Astrocyte (in vitro differentiated cells and primary cell): Measurements from ENCODE around the gene SERTAD3. TPM values are rescaled to one million over a fixed set of nuclear protein-coding genes. Genes with fewer than 3 reads are reported as not detected.

Experiments
- DNase-seq: peaks from one replicate; pipeline ENCODE4 v3.0.0-alpha.2; 2010; ENCODE audit warnings: low read depth
- FAIRE-seq: peaks from 2 replicates; lab custom pipeline; 2011; peaks lifted over from hg19 to GRCh38; lab: Jason Lieb, UNC
- H2AFZ ChIP-seq: 2 replicates; pipeline ENCODE4 v1.6.0; 2012; ENCODE audit warnings: low read depth, low read length, inconsistent platforms
- H3K27ac ChIP-seq: 2 replicates; pipeline ENCODE4 v1.5.1; 2011; ENCODE audit warnings: low read depth, low read length, inconsistent platforms
- H3K27me3 ChIP-seq: 2 replicates; pipeline ENCODE4 v1.6.0; 2011; ENCODE audit warnings: low read length, inconsistent platforms; ENCODE audit not compliant: insufficient read depth
- H3K36me3 ChIP-seq: 2 replicates; pipeline ENCODE4 v1.5.1; 2011; ENCODE audit warnings: low read length, inconsistent platforms; ENCODE audit not compliant: insufficient read depth
- H3K4me1 ChIP-seq: 2 replicates; pipeline ENCODE4 v1.5.1; 2011; ENCODE audit warnings: low read length, inconsistent platforms; ENCODE audit not compliant: insufficient read depth
- H3K4me2 ChIP-seq: 2 replicates; pipeline ENCODE4 v1.6.0; 2012; ENCODE audit warnings: low read length, inconsistent platforms
- H3K4me3 ChIP-seq: 2 replicates; pipeline ENCODE4 v1.5.1; 2011; ENCODE audit warnings: low read depth, mild to moderate bottlenecking, low read length, inconsistent platforms; ENCODE audit not compliant: insufficient read depth
- H3K79me2 ChIP-seq: 2 replicates; pipeline ENCODE4 v1.6.0; 2012; ENCODE audit warnings: mild to moderate bottlenecking, low read length, inconsistent platforms; ENCODE audit not compliant: insufficient read depth
- H3K9ac ChIP-seq: 2 replicates; pipeline ENCODE4 v1.6.0; 2012; ENCODE audit warnings: mild to moderate bottlenecking, low read length, inconsistent platforms
- H3K9me3 ChIP-seq: 2 replicates; pipeline ENCODE4 v1.5.1; 2012; ENCODE audit warnings: low read depth, mild to moderate bottlenecking, low read length, inconsistent platforms; ENCODE audit not compliant: insufficient read depth
- H4K20me1 ChIP-seq: 2 replicates; pipeline ENCODE4 v1.6.0; 2012; ENCODE audit warnings: low read length, inconsistent platforms; ENCODE audit not compliant: insufficient read depth
- H3K27ac Mint-ChIP-seq: one replicate; pipeline ENCODE4 v1.8.0; 2021; ENCODE audit warnings: mild to moderate bottlenecking, mixed read lengths; ENCODE audit not compliant: unreplicated experiment
- H3K27me3 Mint-ChIP-seq: one replicate; pipeline ENCODE4 v1.8.0; 2021; ENCODE audit warnings: low read depth, mixed read lengths; ENCODE audit not compliant: unreplicated experiment
- H3K36me3 Mint-ChIP-seq: one replicate; pipeline ENCODE4 v1.8.0; 2021; ENCODE audit warnings: low read depth, mixed read lengths; ENCODE audit not compliant: unreplicated experiment
- H3K4me1 Mint-ChIP-seq: one replicate; pipeline ENCODE4 v1.8.0; 2021; ENCODE audit warnings: low read depth, mixed read lengths; ENCODE audit not compliant: unreplicated experiment
- H3K4me3 Mint-ChIP-seq: one replicate; pipeline ENCODE4 v1.8.0; 2021; ENCODE audit warnings: mild to moderate bottlenecking, moderate library complexity, mixed read lengths; ENCODE audit not compliant: unreplicated experiment
- H3K9me3 Mint-ChIP-seq: one replicate; pipeline ENCODE4 v1.8.0; 2021; ENCODE audit warnings: mild to moderate bottlenecking, mixed read lengths; ENCODE audit not compliant: unreplicated experiment
- EZH2 ChIP-seq: IDR thresholded peaks from 2 replicates; pipeline ENCODE4 v1.6.1; 2012; ENCODE audit warnings: mild to moderate bottlenecking, low read length, inconsistent platforms; ENCODE audit not compliant: insufficient read depth
- total RNA-seq: library from RNA; stranded (reverse); gene quantifications from 2 replicates; pipeline ENCODE4 v1.2.1, GENCODE V29; 2021
- TF ChIP-seq, protein P1 (sequence below): IDR thresholded peaks from 2 replicates; pipeline ENCODE4 v1.5.1; 2011; ENCODE audit warnings: low read depth, mild to moderate bottlenecking, inconsistent platforms, low read length, moderate library complexity; ENCODE audit not compliant: insufficient read depth

Gene SERTAD3
- total RNA-seq, 1 donor from 2014 or later: 49.7 TPM

DNA sequence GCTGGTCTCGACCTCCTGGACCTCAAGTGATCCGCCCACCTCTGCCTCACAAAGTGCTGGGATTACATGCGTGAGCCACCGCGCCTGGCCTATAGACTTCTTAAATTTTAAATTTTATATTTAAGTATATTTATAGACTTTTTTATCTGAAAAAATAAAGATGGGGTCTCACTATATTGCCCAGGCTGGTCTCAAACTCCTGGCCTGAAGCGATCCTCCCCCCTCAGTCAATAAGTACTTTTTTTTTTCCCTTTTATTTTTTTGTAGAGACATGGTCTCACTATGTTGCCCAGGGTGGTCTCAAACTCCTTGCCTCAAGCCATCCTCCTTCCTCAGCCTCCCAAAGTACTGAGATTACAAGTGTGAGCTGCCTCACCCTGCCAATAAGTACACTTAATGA, 20.2 kb downstream of the SERTAD3 start:
- Histone ChIP-seq H4K20me1 (peaks cover 20% of the 10 kb centered on the region), H3K36me3 (peaks cover 10% of the 10 kb centered on the region), H3K4me3 (peak overlapping the region; percentile 98), H2AFZ (no peak overlapping the region), H3K4me1 (peaks cover 21% of the 10 kb centered on the region), H3K4me2 (peak overlapping the region; percentile 99), H3K9ac (peak overlapping the region; percentile 99), H3K79me2 (peaks cover 38% of the 10 kb centered on the region), H3K27ac (no peak overlapping the region), H3K9me3 (no peaks in the 10 kb centered on the region), H3K27me3 (no peaks in the 10 kb centered on the region)
- FAIRE-seq: no peak
- Mint-ChIP-seq H3K27ac (peak overlapping the region; percentile 87), H3K36me3 (peaks cover 3% of the 10 kb centered on the region), H3K4me3 (peak overlapping the region; percentile 95), H3K4me1 (peaks cover 14% of the 10 kb centered on the region), H3K9me3 (no peaks in the 10 kb centered on the region), H3K27me3 (no peaks in the 10 kb centered on the region)
- no peak for DNase-seq
- TF ChIP-seq, protein P1, sequence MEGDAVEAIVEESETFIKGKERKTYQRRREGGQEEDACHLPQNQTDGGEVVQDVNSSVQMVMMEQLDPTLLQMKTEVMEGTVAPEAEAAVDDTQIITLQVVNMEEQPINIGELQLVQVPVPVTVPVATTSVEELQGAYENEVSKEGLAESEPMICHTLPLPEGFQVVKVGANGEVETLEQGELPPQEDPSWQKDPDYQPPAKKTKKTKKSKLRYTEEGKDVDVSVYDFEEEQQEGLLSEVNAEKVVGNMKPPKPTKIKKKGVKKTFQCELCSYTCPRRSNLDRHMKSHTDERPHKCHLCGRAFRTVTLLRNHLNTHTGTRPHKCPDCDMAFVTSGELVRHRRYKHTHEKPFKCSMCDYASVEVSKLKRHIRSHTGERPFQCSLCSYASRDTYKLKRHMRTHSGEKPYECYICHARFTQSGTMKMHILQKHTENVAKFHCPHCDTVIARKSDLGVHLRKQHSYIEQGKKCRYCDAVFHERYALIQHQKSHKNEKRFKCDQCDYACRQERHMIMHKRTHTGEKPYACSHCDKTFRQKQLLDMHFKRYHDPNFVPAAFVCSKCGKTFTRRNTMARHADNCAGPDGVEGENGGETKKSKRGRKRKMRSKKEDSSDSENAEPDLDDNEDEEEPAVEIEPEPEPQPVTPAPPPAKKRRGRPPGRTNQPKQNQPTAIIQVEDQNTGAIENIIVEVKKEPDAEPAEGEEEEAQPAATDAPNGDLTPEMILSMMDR: no peak
- no peak for TF ChIP-seq EZH2

DNA sequence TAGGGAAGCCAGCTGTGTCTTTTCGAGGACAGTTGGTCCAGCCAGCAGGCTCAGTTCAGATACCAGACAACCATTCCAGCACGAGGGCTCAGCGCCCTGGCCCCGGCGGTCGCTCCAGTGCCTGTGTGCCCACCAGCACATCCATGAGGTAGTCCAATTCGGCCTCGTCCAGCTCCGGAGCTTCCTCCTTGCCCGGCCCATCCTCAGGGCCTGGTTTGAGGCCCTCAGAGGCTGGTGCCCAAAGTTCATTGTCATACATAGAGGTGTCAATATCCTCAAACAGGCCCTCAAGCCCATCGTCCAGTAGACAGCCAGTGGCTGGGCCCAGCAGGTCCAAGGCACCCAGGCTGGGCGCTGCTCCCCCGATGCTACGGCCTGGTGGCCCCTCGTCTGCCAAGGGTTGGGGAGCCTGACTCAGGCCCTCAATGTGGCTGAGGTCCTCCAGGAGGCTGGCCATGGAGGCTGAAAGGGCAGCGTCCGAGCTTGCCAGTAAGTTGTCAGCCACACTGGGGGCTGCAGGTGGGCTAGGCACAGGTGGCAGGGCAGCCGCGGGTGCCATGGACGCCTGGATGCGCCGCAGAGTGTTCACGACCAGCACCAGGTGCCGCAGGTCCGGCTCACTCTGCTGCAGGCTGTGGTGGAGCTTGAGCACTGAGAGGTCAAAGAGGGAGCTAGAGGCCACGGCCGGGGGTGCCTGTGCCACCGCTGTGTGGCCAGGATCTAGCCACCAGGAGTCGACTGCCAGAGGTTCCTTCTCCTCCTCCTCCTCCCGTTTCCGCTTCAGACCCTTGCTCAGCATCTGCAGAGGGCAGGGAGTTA, 21.2 kb downstream of the SERTAD3 start:
- peaks cover 38% of the 10 kb centered on the region for H3K79me2 ChIP-seq
- H3K4me2 ChIP-seq: peak overlapping the region; percentile 13
- H3K9ac ChIP-seq: peak overlapping the region; percentile 13
- Mint-ChIP-seq H3K4me3 (peak overlapping the region; percentile 4), H3K9me3 (no peaks in the 10 kb centered on the region), H3K27ac (no peak overlapping the region), H3K36me3 (peaks cover 3% of the 10 kb centered on the region), H3K27me3 (no peaks in the 10 kb centered on the region), H3K4me1 (peaks cover 14% of the 10 kb centered on the region)
- H2AFZ ChIP-seq: no peak overlapping the region
- H3K27me3 ChIP-seq: no peaks in the 10 kb centered on the region
- no peak overlapping the region for H3K4me3 ChIP-seq
- FAIRE-seq (no peak), DNase-seq (no peak)
- H3K9me3 ChIP-seq: no peaks in the 10 kb centered on the region
- TF ChIP-seq EZH2: no peak
- H3K27ac ChIP-seq: peak overlapping the region; percentile 17
- H3K4me1 ChIP-seq: peaks cover 21% of the 10 kb centered on the region
- H4K20me1 ChIP-seq: peaks cover 20% of the 10 kb centered on the region
- peaks cover 10% of the 10 kb centered on the region for H3K36me3 ChIP-seq

DNA sequence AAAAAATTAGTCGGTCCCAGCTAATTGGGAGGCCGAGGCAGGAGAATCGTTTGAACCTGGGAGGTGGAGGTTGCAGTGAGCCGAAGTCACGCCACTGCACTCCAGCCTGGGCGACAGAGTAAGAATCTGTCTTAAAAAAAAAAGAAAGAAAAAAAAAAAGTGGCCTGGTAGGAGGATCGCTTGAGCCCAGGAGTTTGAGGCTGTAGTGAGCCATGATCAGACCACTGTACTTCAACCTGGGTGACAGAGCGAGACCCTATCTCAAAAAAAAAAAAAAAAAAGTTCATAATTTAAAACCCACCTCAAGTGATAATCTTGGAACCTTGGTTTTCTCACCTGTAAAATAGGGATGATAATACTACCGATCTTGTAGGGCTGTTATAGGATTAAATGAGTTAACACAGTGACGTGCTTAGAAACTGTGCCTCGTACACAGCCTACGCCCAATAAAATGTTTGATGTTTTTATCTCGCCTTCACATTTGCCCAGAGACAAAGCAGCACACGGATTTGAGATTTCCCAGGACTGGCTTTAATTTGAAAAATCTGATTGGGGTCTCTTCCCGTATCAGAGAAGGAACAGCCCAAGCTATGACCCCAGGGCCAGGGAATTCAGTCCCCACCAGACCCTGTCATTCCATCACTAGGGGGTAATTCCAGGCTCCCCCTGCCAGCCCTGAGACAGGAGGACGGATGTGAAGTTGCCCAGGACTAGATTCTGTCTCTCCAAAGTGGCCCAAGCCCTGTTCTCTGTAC, 22.0 kb downstream of the SERTAD3 start:
- H3K36me3 Mint-ChIP-seq: peaks cover 3% of the 10 kb centered on the region
- H3K79me2 ChIP-seq: peaks cover 38% of the 10 kb centered on the region
- peak overlapping the region; percentile 94 for H3K4me2 ChIP-seq
- H3K27me3 Mint-ChIP-seq: no peaks in the 10 kb centered on the region
- no peak overlapping the region for H2AFZ ChIP-seq
- H3K4me1 Mint-ChIP-seq: peaks cover 14% of the 10 kb centered on the region
- H3K9me3 ChIP-seq: no peaks in the 10 kb centered on the region
- peak overlapping the region; percentile 91 for H3K27ac Mint-ChIP-seq
- H3K9ac ChIP-seq: peak overlapping the region; percentile 87
- peaks cover 21% of the 10 kb centered on the region for H3K4me1 ChIP-seq
- no peak for DNase-seq
- peak overlapping the region; percentile 95 for H3K27ac ChIP-seq
- no peaks in the 10 kb centered on the region for H3K27me3 ChIP-seq
- no peak overlapping the region for H3K4me3 ChIP-seq
- peaks cover 10% of the 10 kb centered on the region for H3K36me3 ChIP-seq
- TF ChIP-seq EZH2: no peak
- TF ChIP-seq, protein P1: no peak
- no peak for FAIRE-seq
- H3K4me3 Mint-ChIP-seq: peak overlapping the region; percentile 4
- H4K20me1 ChIP-seq: peaks cover 20% of the 10 kb centered on the region
- H3K9me3 Mint-ChIP-seq: no peaks in the 10 kb centered on the region
